Ramos (cell line): ENCODE results near the gene SH3TC1.

Experiments used
- in situ Hi-C: fragments of 300-500 bp; cut with MboI; formaldehyde crosslinking; loops from one replicate; pipeline ENCODE4 v1.14.3; 2022; ENCODE audit warnings: low sequenced_read_pairs; ENCODE audit not compliant: unreplicated experiment

The SH3TC1 gene

GRCh38 chr4:8282134-8282641, 83.1 kb downstream of the SH3TC1 start:
- in situ Hi-C loops: no loop called here

- in situ Hi-C loops: no loop called here
These were observed 83.7 kb downstream of the SH3TC1 start for GRCh38 chr4:8282742-8283141.

- in situ Hi-C loops: no loop called here
These were observed 84.1 kb downstream of the SH3TC1 start for GRCh38 chr4:8283161-8283560.

GRCh38 chr4:8283631-8284121, 84.6 kb downstream of the SH3TC1 start:
- in situ Hi-C loops: no loop called here

- in situ Hi-C loops: no loop called here
These were observed 85.3 kb downstream of the SH3TC1 start for GRCh38 chr4:8284391-8284790.

DNA sequence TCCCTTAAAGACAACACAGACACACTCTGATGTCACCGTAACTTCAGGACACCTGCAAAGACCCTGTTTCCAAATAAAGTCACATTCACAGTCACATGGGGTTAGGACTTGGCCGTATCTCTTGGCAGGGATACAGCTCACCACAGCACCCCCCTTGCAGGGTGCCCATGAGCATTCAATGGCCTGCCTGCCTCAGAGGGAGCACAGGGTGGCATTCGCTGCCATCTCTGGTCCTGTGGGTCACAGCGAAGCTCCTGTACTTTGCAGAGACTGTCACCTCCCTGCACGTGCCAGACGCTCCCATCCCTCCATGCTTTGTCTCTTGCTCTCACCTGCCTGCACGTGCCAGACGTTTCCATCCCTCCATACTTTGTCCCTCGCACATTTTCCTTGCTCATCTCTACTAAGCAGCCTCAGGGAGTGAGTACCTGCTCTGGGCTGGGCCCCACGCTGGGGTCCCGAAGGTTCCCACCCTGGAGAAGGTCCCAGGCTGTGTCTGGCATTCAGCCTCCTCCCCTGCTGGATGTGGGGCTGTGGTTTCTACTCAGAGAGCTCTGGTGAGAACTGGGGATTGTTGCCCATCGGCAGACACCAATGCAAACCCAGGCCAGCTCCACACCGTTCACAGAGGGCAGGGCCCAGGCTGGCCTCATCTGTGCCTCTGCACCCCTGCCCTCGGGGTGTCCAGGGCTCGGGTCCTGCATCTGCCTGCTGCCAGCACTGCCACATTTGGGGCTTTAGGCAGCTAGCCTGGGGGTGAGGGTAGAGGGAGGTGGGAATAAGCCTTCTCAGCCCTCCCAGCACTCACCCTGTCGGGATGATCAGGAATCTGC, 86.3 kb downstream of the SH3TC1 start:
- in situ Hi-C loops: no loop called here

GRCh38 chr4:8285976-8286718, 87.1 kb downstream of the SH3TC1 start:
- in situ Hi-C loops: no loop called here

- in situ Hi-C loops: no loop called here
These were observed 87.7 kb downstream of the SH3TC1 start for GRCh38 chr4:8286719-8287342.

DNA sequence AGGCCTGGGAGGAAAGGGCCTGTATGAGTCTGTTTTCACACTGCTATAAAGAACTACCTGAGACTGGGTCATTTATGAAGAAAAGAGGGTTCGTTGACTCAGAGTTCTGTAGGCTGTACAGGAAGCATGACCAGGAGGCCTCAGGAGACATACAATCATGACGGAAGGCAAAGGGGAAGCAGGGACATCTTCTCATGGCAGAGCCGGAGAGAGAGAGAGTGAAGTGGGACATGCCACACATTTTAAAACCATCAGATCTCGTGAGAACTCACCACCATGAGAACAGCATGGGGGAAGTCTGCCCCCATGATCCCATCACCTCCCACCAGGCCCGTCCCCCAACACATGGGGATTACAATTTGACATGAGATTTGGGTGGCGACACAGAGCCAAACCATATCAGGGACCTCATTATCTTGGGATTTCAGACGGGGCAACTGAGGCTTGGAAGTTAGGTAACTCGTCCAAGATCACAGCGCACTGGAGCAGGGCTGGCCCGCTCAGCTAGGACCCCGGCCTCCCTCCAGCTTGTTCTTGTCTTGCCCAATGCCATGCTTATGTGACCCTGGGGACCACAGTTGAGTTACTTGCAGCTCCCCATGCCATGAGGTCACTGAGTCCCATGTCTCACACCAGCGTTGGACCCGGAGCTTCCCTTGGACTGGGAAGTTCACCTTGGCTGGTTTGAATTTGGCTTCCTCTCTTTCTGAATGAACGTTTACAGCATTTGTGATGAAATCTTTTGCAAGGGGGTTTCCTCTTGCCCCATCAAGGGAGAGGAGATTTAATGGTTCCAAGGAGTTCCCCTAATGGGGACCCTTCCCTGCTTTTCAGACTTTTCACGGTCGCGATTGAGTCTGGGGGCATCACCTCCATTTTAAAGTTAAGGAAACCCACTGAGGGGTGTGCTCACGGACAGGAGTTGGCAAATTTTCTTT, 88.5 kb downstream of the SH3TC1 start:
- in situ Hi-C loops: no loop called here

GRCh38 chr4:8289151-8289750, 90.2 kb downstream of the SH3TC1 start:
- in situ Hi-C loops: no loop called here

DNA sequence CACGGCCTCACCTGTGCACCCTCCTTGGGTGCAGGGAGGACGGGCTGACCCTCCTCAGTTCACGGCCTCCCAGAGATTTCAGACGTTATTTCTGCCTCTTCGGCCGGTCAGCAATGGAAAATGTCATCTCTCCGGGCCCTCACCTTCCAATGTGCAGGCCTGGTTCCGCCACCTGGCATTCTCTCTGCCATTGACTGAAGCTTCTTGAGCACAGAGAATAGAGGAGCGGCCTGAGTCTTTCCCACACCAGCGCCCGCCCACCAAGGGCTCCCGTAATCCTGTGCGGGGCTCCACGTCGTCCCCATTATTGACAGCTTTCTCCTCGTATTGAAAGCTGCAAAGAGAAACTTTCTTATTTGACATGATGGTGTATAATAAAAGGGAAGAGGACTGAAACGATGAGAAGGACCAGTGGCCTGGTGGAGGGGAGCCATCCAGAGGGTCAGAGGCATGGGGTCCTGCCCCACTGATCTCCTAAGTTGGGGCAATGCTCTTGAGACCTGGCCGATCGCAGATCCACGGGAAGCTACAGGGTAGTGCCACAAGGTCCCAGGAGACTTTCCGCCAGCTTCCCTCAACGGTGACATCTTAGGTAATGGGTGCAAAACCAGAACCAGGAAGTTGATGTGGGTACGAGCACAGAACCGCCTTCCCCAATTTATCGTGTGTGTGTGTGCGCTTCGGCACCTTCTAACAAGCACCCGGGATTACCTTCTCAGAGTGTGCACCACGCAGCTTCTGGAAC, 91.0 kb downstream of the SH3TC1 start:
- in situ Hi-C loops: no loop called here

- in situ Hi-C loops: no loop called here
These were observed 91.5 kb downstream of the SH3TC1 start for GRCh38 chr4:8290701-8290970.
